Left renal cortex interstitium (tissue), 4 donors: ENCODE measurements around the gene TAGLN2. TPM values are rescaled to one million over a fixed set of nuclear protein-coding genes. Genes with fewer than 3 reads are reported as not detected.
A peak's percentile ranks its signal among the peaks of the same experiment; 100 is the strongest.

Experiments
- DNase-seq, 4 donors: peaks; one replicate each; pipeline ENCODE4 v3.0.0-alpha.2; 2013; ENCODE audit warnings: low read depth in 4 of 4, low spot score in 2 of 4, missing footprints in 1 of 4
- polyA plus RNA-seq, 4 donors: library from polyadenylated mRNA; unstranded; fragments of 120-200 nt; gene quantifications; one replicate each; pipeline ENCODE4 v1.2.1, GENCODE V29; 2013; ENCODE audit not compliant: insufficient read length in 4 of 4

Gene TAGLN2
- 100 to 1,000 TPM; 124 to 149 (median 130) TPM for polyA plus RNA-seq

DNA sequence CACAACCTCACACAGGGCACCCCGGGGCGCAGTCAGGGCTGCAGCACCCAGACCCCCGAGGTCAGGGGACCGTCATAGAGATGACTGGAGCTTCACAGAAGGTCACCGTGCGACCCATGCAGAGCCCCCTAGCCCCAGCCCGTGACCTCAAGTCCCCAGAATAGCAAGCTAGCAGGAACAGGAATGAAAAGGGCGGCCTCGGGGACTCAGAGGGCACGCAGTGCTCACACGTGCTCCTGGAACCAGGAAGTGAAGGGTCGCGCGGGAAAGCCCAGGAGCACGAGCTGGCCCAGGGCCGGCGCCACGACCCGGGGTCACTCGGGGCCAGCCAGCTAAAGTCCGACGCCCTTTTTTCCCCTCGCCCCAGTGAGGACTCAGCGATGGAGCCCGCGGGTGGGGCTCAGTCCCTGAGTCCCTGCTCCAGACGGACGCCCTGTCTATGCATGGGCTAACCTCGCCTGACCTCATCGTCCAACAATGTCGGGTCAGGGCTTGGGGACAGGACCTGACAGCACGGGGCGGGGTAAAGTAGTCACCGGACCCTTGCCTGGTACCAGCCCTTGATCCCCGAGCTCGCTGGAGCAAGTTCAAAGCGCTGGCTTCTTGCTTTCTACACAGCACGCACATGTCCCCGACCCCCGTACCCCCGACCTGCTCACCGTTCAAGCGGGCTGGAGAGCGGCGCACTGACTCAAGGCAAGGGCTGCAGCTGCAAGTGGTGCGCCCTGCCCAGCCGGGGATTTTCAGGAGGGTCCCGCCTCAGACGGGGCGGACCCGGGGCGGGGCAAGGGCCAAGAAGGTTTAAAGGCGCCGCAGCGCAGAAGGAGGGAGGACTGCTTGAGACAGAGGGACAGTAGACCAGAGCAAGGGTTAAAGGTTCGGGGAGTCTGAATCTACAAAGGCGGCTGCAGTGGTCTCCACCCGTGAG, at the start of gene TAGLN2:
TSS of gene TAGLN2 (minus strand) at position 717 of the 928 bp plus-strand sequence. CDS start 4,998 bp downstream, outside the sequence.
- DNase-seq: peak in 2 of 4 donors; percentile 82

DNA sequence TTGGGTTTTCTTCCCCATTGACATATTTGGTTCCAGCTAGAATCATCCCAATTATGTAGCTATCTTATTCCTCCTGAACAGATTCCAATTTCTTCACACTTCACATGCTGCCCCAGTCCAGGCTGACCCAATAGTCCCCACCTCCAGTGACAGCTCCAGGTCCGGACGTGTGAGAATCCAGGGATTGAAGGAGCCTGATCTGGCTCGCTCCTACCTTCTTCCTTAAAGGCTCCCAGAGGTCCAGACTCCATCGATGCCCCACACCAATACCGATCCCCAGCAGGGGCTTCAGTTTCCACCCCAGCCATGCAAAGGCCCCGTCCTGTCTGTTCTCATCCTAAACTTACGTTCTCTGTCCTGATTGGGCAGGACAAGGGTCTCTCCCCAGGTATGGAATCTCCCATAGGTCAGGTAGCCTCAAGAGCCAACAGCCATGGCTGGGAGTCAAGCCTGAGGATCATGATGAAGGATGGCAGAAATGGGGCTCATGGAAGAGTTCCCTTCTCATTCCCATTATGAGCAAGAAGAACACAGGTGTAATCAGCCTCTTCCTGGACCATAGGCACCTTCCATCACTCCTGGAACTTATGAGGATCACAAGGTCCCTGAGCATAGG, 49.2 kb upstream of the TAGLN2 start:
- no peak for DNase-seq

DNA sequence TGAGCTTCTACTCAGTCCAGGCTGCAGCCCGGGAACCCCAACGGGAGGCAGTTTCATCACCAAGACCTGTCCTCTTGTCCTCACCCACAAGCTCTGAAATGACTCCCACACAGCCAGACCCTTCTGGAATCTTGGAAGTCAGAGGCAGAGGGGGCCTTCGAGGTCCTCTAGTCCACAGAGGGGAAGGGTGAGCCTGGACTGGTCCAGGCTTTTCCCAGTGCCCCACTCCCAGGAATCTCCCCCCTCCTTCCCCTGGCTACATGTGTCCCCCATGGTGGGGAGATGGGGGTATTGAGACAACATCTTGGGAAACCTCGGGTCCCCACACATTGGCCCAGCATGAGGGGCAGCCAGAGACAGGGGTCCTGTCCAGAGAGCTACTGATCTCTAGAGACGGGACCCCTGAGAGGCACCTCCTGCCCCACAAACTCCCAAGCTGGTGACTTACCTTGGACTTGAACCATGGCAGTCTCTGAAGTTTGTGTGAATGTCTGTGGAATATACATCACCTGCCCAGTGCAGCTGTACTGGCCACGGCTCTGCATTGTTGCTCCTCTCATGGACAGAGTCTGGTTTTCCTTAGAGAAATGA, 48.1 kb upstream of the TAGLN2 start:
- no peak for DNase-seq

DNA sequence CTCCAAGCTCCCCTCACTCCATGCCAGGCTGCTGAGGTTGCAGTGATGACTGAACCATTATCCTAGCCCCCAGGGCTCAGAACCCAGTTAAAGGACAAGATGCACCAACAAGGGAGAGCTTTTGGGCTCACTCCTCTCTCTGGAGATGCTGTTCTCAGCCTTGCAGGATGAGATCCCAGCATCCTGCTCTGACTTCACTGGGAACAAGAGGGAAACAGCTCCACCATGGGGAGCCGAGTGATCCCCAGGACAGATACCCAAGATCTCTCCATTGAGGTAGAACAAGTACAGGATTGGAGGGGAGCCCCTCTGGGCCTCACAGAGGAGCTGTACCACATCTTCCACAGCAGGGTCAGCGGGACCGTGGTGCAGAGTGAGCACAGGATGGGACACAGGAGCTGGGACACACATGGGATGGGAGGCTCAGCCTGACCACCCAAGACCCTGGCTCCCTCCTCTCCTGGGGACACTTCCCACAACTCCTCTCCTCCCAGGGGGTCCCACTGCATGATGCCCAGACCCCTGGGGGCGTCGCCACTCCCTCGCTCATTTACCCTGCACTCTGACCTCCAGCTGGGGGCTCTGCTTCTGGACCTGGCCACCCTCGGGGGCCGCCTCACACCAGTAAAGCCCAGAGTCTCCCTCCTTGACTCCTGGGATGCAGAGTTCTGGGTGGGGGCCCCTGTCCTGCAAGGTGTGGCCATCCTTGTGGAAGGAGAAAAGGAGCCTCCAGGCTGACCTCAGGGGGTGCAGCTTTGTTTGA, 47.3 kb upstream of the TAGLN2 start:
- no peak for DNase-seq

DNA sequence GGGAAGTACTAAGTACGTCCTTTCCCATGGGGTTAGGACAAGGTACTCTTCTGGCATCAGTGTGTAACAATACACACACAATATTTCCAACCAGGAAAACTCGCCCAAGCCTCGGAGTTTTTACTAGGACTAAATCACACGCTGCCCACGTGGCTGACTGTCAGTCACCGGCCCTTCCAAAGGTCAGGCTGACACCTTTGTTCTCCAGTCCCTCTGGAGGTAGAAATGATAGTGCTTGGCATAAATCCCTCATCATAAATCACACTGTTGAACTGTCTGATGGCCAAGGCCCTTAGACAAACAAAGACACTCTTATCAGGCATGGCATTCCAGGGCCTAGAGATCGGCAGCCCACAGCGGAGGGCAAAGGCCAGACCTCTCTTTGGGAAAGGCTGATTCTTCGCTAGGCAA, 45.6 kb upstream of the TAGLN2 start:
- no peak for DNase-seq

DNA sequence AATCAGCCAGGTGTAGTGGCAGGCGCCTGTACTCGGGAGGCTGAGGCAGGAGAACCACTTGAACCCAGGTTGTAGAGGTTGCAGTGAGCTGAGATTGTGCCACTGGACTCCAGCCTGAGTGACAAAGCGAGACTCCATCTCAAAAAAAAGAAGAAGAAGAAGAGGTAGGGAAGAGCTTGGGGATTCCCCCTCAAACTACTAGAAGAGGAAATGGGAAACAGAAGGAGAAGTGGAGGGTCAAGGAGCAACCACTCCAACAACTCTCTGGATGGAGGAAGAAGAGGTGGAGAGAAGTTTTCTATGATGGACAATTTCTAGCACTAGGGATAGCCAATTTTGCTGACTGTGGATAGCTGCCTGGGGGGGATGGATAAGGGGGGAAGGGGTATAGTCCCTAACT, 43.6 kb upstream of the TAGLN2 start:
- DNase-seq: no peak

DNA sequence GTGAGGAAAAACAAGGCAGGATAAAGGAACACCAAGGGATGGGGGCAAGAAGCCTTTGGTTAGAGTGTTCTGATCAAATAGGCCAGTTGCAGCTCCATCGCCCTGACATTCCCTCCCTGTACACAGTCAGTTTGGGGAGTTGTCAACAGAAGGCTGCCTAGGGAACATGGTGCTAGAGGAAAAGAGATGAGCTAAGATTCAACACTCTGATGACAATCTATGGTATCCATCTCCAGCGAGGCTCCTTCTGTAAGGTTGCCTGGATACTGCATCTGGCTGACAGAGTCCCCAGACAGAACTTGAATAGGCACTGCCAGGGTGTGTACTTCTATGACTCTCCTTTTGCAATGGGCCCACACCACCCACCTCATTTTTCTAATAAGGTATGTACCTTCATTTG, 40.0 kb upstream of the TAGLN2 start:
- DNase-seq: no peak

DNA sequence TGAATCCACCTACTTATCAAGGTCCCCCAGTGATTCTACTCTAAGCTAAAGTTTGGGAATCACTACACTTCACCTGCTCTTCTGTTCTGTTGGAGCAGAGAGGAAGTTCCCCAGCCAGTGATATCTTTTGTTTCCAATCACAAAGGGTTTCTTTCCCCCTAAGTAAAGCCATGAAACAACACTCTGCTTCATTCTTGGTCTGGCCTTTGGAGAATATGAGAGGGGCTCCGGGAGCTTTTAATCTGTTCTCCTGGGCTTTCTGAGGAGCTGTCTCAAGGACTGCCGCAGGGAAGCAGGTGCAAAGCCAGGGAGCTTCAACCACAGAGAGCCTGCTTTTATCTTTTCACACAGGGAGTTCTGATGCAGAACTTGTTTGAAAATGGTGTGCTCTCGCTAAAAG, 38.8 kb upstream of the TAGLN2 start:
- DNase-seq: no peak

DNA sequence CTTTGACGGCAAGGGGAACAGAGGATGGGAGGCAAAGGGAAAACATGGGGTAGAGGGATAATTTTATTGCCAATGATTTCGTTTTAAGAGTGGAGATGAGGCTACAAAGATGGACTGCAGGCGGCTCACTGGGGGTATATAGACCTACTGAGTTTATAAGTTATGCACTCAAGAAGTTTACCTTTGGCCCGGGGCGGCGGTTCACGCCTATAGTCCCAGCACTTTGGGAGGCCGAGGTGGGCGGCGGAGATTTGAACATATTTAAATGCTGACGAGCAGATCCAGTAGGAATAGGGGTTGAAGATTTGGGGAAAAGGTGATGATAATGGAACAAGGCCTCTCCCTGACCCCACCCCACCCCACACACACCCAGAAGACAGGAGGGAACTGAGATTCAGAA, 36.9 kb upstream of the TAGLN2 start:
- DNase-seq: no peak

DNA sequence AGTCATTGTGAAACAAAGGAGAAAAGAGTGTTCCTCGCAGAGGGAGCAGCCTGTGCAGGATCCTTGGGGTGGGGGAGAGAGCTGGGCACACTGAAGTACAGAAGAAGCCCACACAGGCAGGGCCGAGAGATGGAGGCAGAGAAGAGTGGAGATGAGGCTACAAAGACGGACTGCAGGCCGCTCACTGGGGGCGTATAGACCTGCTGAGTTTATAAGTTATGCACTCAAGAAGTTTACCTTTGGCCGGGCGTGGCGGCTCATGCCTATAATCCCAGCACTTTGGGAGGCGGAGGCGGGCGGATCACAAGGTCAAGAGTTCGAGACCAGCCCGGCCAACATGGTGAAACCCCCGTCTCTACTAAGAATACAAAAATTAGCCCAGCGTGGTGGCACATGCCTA, 36.3 kb upstream of the TAGLN2 start:
- no peak for DNase-seq

DNA sequence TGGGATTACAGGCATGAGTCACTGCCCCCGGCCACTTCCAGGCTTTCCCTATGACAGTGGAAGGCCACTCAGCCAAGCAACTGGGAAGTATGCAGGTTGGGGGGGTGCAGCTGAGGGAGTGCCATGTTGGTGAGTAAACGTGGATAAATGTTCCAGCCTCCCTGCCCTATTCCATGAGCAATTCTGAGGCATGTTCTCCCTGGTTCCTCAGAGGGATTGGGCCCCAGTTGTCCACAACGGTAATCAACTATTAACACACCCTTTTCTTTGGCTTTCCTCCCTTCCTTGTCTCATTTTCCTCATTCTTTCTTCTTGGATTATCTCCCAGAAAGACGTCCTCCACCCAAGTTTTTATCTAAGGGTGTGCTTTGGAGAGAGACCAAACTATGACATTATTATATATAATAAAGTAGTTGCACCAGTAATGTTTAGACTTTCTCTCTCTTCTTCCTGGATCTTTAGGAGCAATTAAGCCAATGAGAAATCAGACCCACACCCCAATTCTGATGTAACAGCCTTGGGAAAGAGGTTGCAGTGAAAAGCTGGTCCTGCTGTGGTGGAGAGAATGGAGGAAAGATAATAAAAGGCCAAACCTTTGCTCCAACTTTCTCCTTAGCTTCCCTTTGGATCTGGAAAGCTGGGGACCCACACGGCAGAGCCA, 35.5 kb upstream of the TAGLN2 start:
- DNase-seq: no peak

DNA sequence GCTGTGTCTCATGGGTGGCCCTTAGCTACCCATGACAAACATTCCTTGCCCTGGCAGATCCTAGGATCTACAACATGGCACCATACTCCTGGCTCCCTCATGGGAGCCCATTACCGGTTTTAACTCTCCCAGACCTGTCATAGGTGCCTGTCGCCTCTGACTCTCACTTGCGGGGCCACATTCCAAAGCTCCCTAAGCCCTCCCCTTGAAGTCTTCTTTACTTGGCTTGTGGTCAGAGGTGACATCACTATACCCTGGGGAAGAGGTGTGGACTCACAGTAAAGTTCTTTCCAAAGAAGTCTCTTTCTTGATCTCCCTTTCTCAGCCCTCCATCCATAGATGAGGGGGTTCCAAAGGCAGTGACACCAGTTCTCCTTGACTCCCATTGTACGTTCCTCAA, 34.1 kb upstream of the TAGLN2 start:
- DNase-seq: no peak

DNA sequence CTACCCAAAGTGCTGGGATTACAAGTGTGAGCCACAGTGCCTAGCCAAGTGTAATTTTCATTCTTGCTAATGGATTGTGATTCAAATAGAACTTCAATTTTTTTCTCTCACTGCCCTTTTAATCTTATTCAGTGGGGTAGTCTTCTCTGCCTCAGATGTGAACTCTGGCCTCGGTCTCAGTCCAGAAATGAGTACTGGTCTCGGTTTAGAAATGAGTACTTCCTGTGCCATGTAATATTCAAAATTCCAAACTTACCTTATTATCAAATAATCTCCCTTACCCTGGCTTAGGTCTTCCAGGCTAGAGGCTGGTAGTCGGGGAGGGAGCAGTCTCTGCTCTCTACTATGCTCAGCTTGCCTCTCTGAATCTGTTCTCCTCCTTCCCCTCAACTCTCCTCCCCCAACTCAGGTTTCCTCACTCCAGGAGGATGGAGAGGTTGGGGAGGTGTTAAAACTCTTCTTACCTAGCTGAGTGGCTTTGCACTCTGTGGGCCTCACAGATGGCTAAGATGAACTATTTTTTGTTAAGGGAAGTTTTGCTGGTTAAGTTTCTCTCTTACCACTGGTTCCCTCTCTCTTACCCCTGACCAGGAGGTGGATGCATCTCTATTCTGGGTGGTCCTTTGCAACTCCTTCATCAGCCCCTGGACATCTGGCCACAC, 33.5 kb upstream of the TAGLN2 start:
- no peak for DNase-seq

DNA sequence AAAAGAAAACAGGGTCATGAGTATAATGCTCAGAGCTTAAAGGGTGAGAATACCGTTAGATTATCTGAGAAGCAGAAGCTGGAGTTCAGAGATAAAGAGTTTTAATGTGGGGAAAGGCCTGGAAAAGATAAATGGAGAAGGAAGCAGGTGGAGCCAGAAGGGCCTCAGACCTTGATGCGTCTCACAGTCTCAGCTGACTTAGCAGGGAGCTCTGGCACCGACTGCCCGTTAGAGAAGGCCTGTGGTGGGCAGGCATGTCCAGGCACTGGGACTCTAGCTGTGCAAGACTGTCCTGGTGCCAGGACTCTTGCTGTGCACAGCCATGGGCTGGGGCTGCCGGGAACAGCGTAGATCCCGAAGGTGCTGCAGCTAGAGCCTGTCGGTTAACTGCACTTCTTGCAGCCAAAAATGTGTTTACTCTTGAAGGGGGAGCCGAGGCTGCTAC, 32.5 kb upstream of the TAGLN2 start:
- no peak for DNase-seq

DNA sequence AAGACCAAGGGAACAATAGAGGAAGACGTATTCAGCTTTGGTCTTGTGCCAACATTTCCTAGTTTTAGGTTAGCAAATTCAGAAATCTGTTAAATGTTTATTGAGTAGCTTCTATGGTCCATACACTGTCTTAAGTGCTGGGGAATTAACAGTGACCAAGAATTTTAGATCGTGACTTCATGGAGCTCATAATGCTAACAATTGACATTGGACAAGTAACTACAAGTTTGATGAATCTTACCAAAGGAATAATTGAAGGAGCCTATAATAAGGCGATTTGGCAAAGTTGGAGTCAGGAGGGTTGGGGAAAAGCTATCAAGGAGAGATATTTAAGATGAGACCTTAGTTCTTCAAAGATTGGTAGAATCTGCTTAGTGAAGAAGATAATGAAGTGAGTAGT, 30.1 kb upstream of the TAGLN2 start:
- DNase-seq: no peak

DNA sequence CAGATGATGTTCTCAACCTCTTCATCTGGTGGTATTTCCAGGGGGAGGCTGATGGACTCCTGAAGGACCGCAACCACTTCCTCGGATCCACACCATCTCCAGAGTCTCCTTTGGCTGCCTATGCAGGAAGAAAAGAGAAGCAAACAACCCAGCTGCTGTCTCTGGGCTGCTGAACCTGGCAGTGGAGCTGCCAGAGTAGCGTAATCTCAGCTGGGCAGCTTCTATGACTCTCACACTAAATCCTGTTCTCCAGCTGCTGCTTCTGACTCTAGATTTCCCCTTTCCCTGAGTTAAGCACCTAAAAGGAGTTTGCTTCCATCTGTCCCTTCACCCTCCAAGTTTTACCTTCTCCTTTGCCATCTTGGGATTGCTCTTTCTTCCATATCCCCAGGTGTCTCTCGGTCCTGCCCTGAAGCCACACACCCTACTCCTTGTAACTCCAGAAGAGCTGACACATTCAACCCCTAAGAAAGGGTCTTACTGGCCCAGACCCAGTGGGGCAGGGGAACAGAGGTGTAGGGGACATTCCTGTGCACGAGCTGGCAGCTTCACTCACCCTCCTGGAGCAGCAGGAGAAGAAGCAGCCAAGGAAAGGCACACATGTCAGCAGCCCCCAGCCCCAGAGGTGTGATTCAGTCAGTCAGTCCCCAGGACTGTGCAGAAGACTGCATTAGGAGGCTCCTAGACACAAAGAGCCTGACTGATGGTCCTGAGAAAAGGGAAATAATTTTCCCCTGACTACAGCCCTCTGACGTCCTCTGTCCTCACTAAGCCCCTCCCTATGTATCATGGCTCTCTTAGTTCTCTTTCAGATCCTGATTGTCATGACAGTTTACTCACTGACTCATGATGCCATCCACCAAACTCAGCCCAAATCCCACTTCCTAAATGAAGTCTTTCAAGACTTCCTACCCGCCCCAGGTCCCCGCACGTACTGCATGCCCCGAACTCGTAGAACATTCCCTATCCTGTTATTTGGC, 28.5 kb upstream of the TAGLN2 start, which contains the start of gene SLAMF9:
TSS of gene SLAMF9 (minus strand) at position 702 of the 980 bp plus-strand sequence. CDS start at position 602, 100 bp downstream.
- no peak for DNase-seq

DNA sequence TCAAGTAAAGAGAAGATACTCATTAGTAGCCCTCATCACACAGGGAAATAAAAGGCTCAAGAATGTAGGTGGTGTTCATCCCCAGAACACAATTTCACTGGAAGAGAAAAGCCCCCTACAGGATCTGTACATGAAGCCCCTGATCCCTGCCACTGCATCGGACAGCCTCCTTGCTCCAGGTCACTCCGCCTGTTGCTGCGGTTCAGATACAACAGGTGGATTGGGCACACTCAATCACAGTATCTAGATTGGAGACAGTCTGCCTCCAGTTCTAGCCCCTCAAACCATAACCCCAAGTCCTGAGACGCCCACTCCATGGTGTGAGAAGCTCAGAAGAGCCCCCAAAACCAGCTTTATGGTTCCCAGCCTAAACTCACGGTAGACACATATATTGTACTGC, 27.6 kb upstream of the TAGLN2 start:
- DNase-seq: no peak

DNA sequence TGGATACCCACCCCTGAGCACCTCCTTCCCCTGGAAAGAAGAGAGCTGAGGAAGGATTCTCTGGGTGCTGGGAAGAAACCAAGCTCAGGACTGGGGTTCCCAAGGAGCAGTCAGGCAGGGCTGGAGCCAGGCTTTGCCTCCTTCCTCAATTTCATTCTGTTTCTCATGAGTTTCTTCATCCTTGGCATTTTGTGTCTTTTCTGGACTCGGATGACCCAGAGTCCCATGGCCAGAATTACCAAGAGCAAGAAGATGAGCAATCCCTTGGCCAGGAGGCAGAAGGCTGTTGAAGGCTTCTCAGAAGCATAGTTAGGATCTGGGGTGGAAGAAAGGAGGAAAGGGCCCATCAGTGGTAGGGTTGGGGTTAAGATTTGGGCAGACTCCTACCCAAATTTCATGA, 26.2 kb upstream of the TAGLN2 start:
- DNase-seq: no peak
